ENCODE results near the gene COMMD2. TPM values are rescaled to one million over a fixed set of nuclear protein-coding genes. Genes with fewer than 3 reads are reported as not detected.

Gene COMMD2
- total RNA-seq (2013): 34.5 TPM
- polyA plus RNA-seq (10 to 100 TPM; 15.1 to 74.4 (median 73.5) TPM), polyA minus RNA-seq (9.1 and 11.8 TPM in 2 replicates), total RNA-seq (5.8 to 29.0 (median 16.3) reads per million in 11 experiments)

GRCh38 chr3:149752051-149752787 is at the start of gene COMMD2:
Gene COMMD2, minus strand, starts transcription at chr3:149752489. Its CDS starts 45 bp downstream, at chr3:149752444.
- Mint-ChIP-seq H3K36me3 (peaks cover 30 to 33% of the 10 kb centered on the region in 2 donors), H3K4me3 (peak within 1 kb of the TSS; percentile 95 to 99), H3K4me1 (peaks cover 21% of the 10 kb centered on the region), H3K27ac (peak within 1 kb of the TSS; percentile 80 to 95 (median 91)), H3K9me3 (peaks cover 0 to 3% (median 0%) of the 10 kb centered on the region in 7 donors), H3K27me3 (ENCODE audit: low read depth in 3 of 3) (peaks cover 0 to 4% (median 0%) of the 10 kb centered on the region in 3 donors)
- Histone ChIP-seq H3K9me3 (replicated peaks in 1 of 2; ENCODE audit: control insufficient read depth in 1 of 2, insufficient read depth in 1 of 2, low read length in 2 of 2) (no peaks in the 10 kb centered on the region), H3K36me3 (replicated peaks in 1 of 2; ENCODE audit: control insufficient read depth in 1 of 2, insufficient read depth in 2 of 2, low read length in 2 of 2) (peaks cover 24 to 31% of the 10 kb centered on the region in 2 donors), H4K20me1 (ENCODE audit: insufficient read depth, low read length) (no peaks in the 10 kb centered on the region), H3K79me2 (ENCODE audit: insufficient read depth, low read length) (peaks cover 9% of the 10 kb centered on the region), H3K4me1 (ENCODE audit: control insufficient read depth in 1 of 2, insufficient read depth in 2 of 2, low read length in 2 of 2) (peaks cover 7 to 24% of the 10 kb centered on the region in 2 donors), H3K9ac (ENCODE audit: insufficient read depth, low read length, poor library complexity, severe bottlenecking) (peak within 1 kb of the TSS; percentile 80), H3K4me3 (replicated peaks in 1 of 3; ENCODE audit: low read depth in 2 of 3, low read length in 3 of 3) (peak within 1 kb of the TSS; percentile 86 to 97 (median 95)), H2AFZ (ENCODE audit: insufficient read depth, low read depth, low read length, poor library complexity, severe bottlenecking) (peak within 1 kb of the TSS; percentile 95), H3K27me3 (ENCODE audit: control insufficient read depth in 2 of 2, insufficient read depth in 2 of 2, low read length in 2 of 2) (no peaks in the 10 kb centered on the region), H3K4me2 (replicated peaks; ENCODE audit: extremely low read depth, low read length, poor library complexity, severe bottlenecking) (peak within 1 kb of the TSS; percentile 84), H3K27ac (ENCODE audit: low read depth in 1 of 2, low read length in 2 of 2) (peak within 1 kb of the TSS; percentile 44 to 83)
- WGBS (ENCODE audit: insufficient coverage): 0% methylated on average over 46 of the region's 52 CpGs
- peak; percentile 24 for TF ChIP-seq CTCF (IDR thresholded peaks at IDR 0.05)
- peak; percentile 61 to 69 (median 69) for DNase-seq
- intact Hi-C loops (cut with micrococcal nuclease): loop anchor here in 1 of 2 donors (5.0 kb wide), 1 partner anchor 55 kb away; no protein-coding TSS in a partner anchor

- no peak for TF ChIP-seq CTCF (IDR thresholded peaks at IDR 0.05)
- Histone ChIP-seq H4K20me1 (ENCODE audit: insufficient read depth, low read length) (no peaks in the 10 kb centered on the region), H3K9me3 (replicated peaks in 1 of 2; ENCODE audit: control insufficient read depth in 1 of 2, insufficient read depth in 1 of 2, low read length in 2 of 2) (no peaks in the 10 kb centered on the region), H3K27me3 (ENCODE audit: control insufficient read depth in 2 of 2, insufficient read depth in 2 of 2, low read length in 2 of 2) (no peaks in the 10 kb centered on the region), H3K4me2 (replicated peaks; ENCODE audit: extremely low read depth, low read length, poor library complexity, severe bottlenecking) (no peak overlapping the region), H3K4me3 (replicated peaks in 1 of 3; ENCODE audit: low read depth in 2 of 3, low read length in 3 of 3) (no peak overlapping the region), H2AFZ (ENCODE audit: insufficient read depth, low read depth, low read length, poor library complexity, severe bottlenecking) (no peak overlapping the region), H3K79me2 (ENCODE audit: insufficient read depth, low read length) (no peaks in the 10 kb centered on the region), H3K9ac (ENCODE audit: insufficient read depth, low read length, poor library complexity, severe bottlenecking) (no peak overlapping the region), H3K4me1 (ENCODE audit: control insufficient read depth in 1 of 2, insufficient read depth in 2 of 2, low read length in 2 of 2) (peaks cover 0 to 8% of the 10 kb centered on the region in 2 donors), H3K27ac (ENCODE audit: low read depth in 1 of 2, low read length in 2 of 2) (no peak overlapping the region), H3K36me3 (replicated peaks in 1 of 2; ENCODE audit: control insufficient read depth in 1 of 2, insufficient read depth in 2 of 2, low read length in 2 of 2) (no peaks in the 10 kb centered on the region)
- H3K36me3 Mint-ChIP-seq: no peaks in the 10 kb centered on the region
- peaks cover 0 to 8% (median 3%) of the 10 kb centered on the region in 7 donors for H3K9me3 Mint-ChIP-seq
- WGBS (ENCODE audit: insufficient coverage): 92% methylated on average over 2 of the region's 5 CpGs
- H3K27me3 Mint-ChIP-seq (ENCODE audit: low read depth in 3 of 3): peaks cover 0 to 2% (median under 1%) of the 10 kb centered on the region in 3 donors
- peaks cover 24% of the 10 kb centered on the region for H3K4me1 Mint-ChIP-seq
- DNase-seq: no peak
- H3K27ac Mint-ChIP-seq: no peak overlapping the region
- H3K4me3 Mint-ChIP-seq: no peak overlapping the region
- intact Hi-C loops (cut with micrococcal nuclease): no loop called here
These were observed 49.4 kb upstream of the COMMD2 start for GRCh38 chr3:149801639-149802038.

All from CD14-positive monocyte (primary cell).